Testis (tissue), 3 donors: ENCODE measurements around the gene RAX. TPM values are rescaled to one million over a fixed set of nuclear protein-coding genes. Genes with fewer than 3 reads are reported as not detected.

Experiments used
- DNase-seq: peaks from one replicate; pipeline ENCODE4 v3.0.0-alpha.2; 2019
- H3K27ac ChIP-seq, 2 donors: fragments of 200-600 bp; sonication (generic); one replicate each; pipeline ENCODE4 v1.5.1; 2019
- H3K27me3 ChIP-seq: fragments of 200-600 bp; sonication (generic); one replicate; pipeline ENCODE4 v1.5.1; 2019
- H3K36me3 ChIP-seq: fragments of 200-600 bp; sonication (generic); one replicate; pipeline ENCODE4 v1.5.1; 2017; ENCODE audit warnings: low read depth; ENCODE audit errors: missing control alignments
- H3K4me1 ChIP-seq: fragments of 200-600 bp; sonication (generic); one replicate; pipeline ENCODE4 v1.5.1; 2019
- H3K4me3 ChIP-seq, 2 donors: fragments of 200-600 bp; sonication (generic); one replicate each; pipeline ENCODE4 v1.5.1; 2017 to 2019
- H3K9me3 ChIP-seq: fragments of 200-600 bp; sonication (generic); one replicate; pipeline ENCODE4 v1.5.1; 2017
- CTCF ChIP-seq, 3 experiments: fragments of 450-650 bp in 2 of 3; fragments of 200-600 bp in 1 of 3; sonication (generic) in 1 of 3; IDR thresholded peaks; one replicate each; pipeline ENCODE4 v1.5.1; 2016 to 2019; ENCODE audit warnings: antibody characterized with exemption in 3 of 3, mild to moderate bottlenecking in 2 of 3, moderate library complexity in 1 of 3
- POLR2A ChIP-seq: fragments of 450-650 bp; IDR thresholded peaks from one replicate; pipeline ENCODE4 v1.6.1; 2017; ENCODE audit warnings: antibody characterized with exemption, mild to moderate bottlenecking, moderate library complexity
- WGBS, 2 donors: methylation state at CpG; one replicate each; pipeline ENCODE4 v1.1.5; 2018; 5-methylcytosine and 5-hydroxymethylcytosine counted together
- intact Hi-C: fragments of 100-400 bp; cut with DNase I; formaldehyde crosslinking; loops from one replicate; pipeline ENCODE4 v1.15.1; 2023; ENCODE audit warnings: low total_unique reads
- polyA plus RNA-seq: library from polyadenylated mRNA; stranded (reverse); fragments of 350-450 nt; fragmentation: Illumina TruSeq; extraction: RNeasy Lipid Tissue Mini Kit (QIAGEN cat#74804); gene quantifications from one replicate; pipeline ENCODE4 v1.2.3, GENCODE V29; 2014; ENCODE audit warnings: low read depth, low replicate concordance; ENCODE audit not compliant: insufficient read depth
- total RNA-seq, 2 donors: library from RNA; depleted of rRNA; stranded (reverse); fragments of >200 nt; gene quantifications; one replicate each; pipeline ENCODE4 v1.2.3, GENCODE V29; 2016

RAX gene
- total and polyA plus RNA-seq, 3 donors from 2014 or later: not detected

GRCh38 chr18:59268721-59269562, 4.3 kb downstream of the RAX start:
- Histone ChIP-seq H3K4me3 (peak overlapping the region in 1 of 2 donors; percentile 14), H3K27ac (no peak overlapping the region), H3K9me3 (no peaks in the 10 kb centered on the region), H3K4me1 (peaks cover 12% of the 10 kb centered on the region), H3K36me3 (no peaks in the 10 kb centered on the region), H3K27me3 (peaks cover 4% of the 10 kb centered on the region)
- intact Hi-C loops: no loop called here
- TF ChIP-seq CTCF (IDR thresholded peaks at IDR 0.05): no peak
- no peak for TF ChIP-seq POLR2A
- peak; percentile 65 for DNase-seq
- 1 to 2% methylated on average over 19 to 54 of the region's 90 CpGs for WGBS, 2 donors

- H3K4me3 ChIP-seq: peak overlapping the region in 1 of 2 donors; percentile 14
- intact Hi-C loops: no loop called here
- H3K9me3 ChIP-seq: no peaks in the 10 kb centered on the region
- peaks cover 7% of the 10 kb centered on the region for H3K4me1 ChIP-seq
- no peak for DNase-seq
- no peak overlapping the region for H3K27ac ChIP-seq
- H3K27me3 ChIP-seq: peaks cover 4% of the 10 kb centered on the region
- no peaks in the 10 kb centered on the region for H3K36me3 ChIP-seq
- TF ChIP-seq CTCF (IDR thresholded peaks at IDR 0.05): no peak
- TF ChIP-seq POLR2A: no peak
- 5% methylated on average over 14 to 28 of the region's 28 CpGs for WGBS, 2 donors
Observed at GRCh38 chr18:59268127-59268720, 5.0 kb downstream of the RAX start.

GRCh38 chr18:59267503-59268126, 5.6 kb downstream of the RAX start:
- TF ChIP-seq POLR2A (no peak), CTCF (IDR thresholded peaks at IDR 0.05) (no peak)
- H3K27me3 ChIP-seq: peaks cover 4% of the 10 kb centered on the region
- peaks cover 7% of the 10 kb centered on the region for H3K4me1 ChIP-seq
- no peak overlapping the region for H3K27ac ChIP-seq
- H3K4me3 ChIP-seq: no peak overlapping the region
- no peak for DNase-seq
- H3K36me3 ChIP-seq: no peaks in the 10 kb centered on the region
- WGBS, 2 donors: 1 to 2% methylated on average over 8 to 40 of the region's 41 CpGs
- no peaks in the 10 kb centered on the region for H3K9me3 ChIP-seq
- intact Hi-C loops: no loop called here

- peaks cover 4% of the 10 kb centered on the region for H3K27me3 ChIP-seq
- DNase-seq: no peak
- TF ChIP-seq POLR2A: no peak
- TF ChIP-seq CTCF (IDR thresholded peaks at IDR 0.05): no peak
- H3K4me1 ChIP-seq: peaks cover 7% of the 10 kb centered on the region
- no peak overlapping the region for H3K27ac ChIP-seq
- H3K36me3 ChIP-seq: no peaks in the 10 kb centered on the region
- H3K4me3 ChIP-seq: no peak overlapping the region
- 8 to 9% methylated on average over 10 of the region's 10 CpGs for WGBS, 2 donors
- H3K9me3 ChIP-seq: no peaks in the 10 kb centered on the region
- intact Hi-C loops: no loop called here
Observed at GRCh38 chr18:59266886-59267502, 6.3 kb downstream of the RAX start.
